ENCODE measurements around the gene ARNT2. TPM values are rescaled to one million over a fixed set of nuclear protein-coding genes. Genes with fewer than 3 reads are reported as not detected.

Gene ARNT2
- polyA plus RNA-seq, 1 of the 3 experiments (the other 2 are of a cell fraction), result 17.0 TPM

DNA sequence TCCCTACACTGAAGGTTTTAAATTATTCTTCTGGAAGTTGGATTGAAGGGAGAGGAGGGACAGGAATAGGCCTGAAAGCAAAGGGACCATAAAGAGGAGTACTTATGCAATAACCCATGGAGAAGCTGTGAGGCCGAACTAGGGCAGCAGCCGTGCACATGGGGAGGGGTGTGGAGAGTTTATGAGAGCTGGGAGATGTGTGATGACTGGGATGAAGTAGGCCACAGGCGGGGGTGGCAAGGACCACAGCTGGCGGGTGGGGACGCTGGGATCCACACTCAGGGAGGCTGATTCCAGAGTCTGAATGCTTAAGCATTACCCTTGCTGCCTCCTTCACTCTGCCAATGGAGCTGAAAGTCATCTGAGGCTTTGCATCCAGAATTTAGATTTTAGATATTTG, 123.8 kb downstream of the ARNT2 start (continued):
- TF ChIP-seq FOXM1 (IDR thresholded peaks at IDR 0.05; ENCODE audit: low read depth) (no peak), USF1 (IDR thresholded peaks at IDR 0.05; ENCODE audit: borderline replicate concordance, low read depth) (no peak), TAF1 (IDR thresholded peaks at IDR 0.05; ENCODE audit: borderline replicate concordance, low read depth, low read length) (no peak), CHD2 (IDR thresholded peaks at IDR 0.05; ENCODE audit: low read length, partially characterized antibody) (no peak)

DNA sequence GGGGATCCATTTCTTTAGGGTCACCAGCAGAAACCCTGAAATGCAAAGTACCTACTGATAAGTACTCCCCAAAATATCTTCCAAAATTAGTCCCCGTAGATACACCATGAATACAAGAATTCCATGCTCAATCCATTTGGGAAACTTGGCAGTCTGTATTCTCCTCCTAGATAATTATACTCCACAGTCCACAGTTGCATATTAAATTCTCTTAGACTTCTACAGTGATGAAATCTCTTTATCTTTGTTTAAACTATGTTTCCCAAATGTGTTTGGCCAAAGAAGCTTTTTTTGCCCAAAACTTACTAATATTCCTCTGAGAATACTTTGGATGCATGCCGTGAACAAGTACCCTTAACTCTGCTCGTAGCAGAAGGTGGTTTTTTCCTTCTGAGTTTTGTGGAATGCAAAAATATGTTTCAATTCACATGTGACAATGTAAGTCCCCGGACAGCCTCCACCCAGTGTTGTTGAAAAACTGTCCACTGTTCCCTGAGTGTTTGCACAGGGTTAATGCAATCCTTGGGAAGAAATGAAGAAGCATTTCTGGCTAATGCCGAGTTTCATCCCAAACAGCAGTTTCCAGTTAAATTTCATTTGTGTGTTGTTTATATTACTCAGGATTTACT, 126.7 kb downstream of the ARNT2 start:
- no peaks in the 10 kb centered on the region for H3K79me2 ChIP-seq (ENCODE audit: insufficient read depth)
- H3K4me3 ChIP-seq (ENCODE audit: low read depth in 2 of 2, low read length in 1 of 2), result no peak overlapping the region

More for the DNA sequence above, 126.7 kb downstream of the ARNT2 start:
- H3K27ac ChIP-seq (ENCODE audit: low read depth in 2 of 2, low read length in 1 of 2), result no peak overlapping the region
- no peaks in the 10 kb centered on the region for H3K27me3 ChIP-seq (ENCODE audit: insufficient read depth)
- no peak overlapping the region for H3K4me2 ChIP-seq
- no peaks in the 10 kb centered on the region for H3K4me1 ChIP-seq (ENCODE audit: control insufficient read depth in 1 of 2, insufficient read depth in 2 of 2, low read depth in 1 of 2, low read length in 1 of 2)
- CTCF ChIA-PET, result interaction anchor here (1.3 kb wide), 1 partner anchor 37 kb away, joined by 4 read pairs; no protein-coding TSS in a partner anchor
- H3K36me3 ChIP-seq (replicated peaks in 1 of 2; ENCODE audit: control insufficient read depth in 1 of 2, insufficient read depth in 2 of 2, low read length in 1 of 2), result peaks cover 0 to 9% of the 10 kb centered on the region in 2 experiments
- no peaks in the 10 kb centered on the region for H3K9me2 ChIP-seq
- POLR2A ChIA-PET, result no interaction called here
- no peak overlapping the region for H2AFZ ChIP-seq (ENCODE audit: low read depth)
- whole genome bisulfite sequencing (ENCODE audit: low lambda C conversion rate), result 85% methylated on average over 5 of the region's 5 CpGs
- H3F3A ChIP-seq (replicated peaks; ENCODE audit: insufficient read depth), result no peaks in the 10 kb centered on the region
- DNase-seq, result no peak
- no peaks in the 10 kb centered on the region for H4K20me1 ChIP-seq (ENCODE audit: insufficient read depth)
- no peak for TF ChIP-seq TCF12 (IDR thresholded peaks at IDR 0.05)
- no peak for TF ChIP-seq SIN3A (IDR thresholded peaks at IDR 0.05; ENCODE audit: borderline replicate concordance, low read depth, low read length)
- no peak for TF ChIP-seq MEF2A (IDR thresholded peaks at IDR 0.05; ENCODE audit: borderline replicate concordance, low read depth)
- no peak for TF ChIP-seq CTCF (IDR thresholded peaks at IDR 0.05)
- no peak for TF ChIP-seq FOXJ3 (CRISPR knock-in tag; IDR thresholded peaks at IDR 0.05)
- TF ChIP-seq, protein P1, sequence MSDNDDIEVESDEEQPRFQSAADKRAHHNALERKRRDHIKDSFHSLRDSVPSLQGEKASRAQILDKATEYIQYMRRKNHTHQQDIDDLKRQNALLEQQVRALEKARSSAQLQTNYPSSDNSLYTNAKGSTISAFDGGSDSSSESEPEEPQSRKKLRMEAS (IDR thresholded peaks at IDR 0.05; ENCODE audit: low read depth), result no peak
- no peak for TF ChIP-seq POLR2AphosphoS5 (IDR thresholded peaks at IDR 0.05; ENCODE audit: low read depth, low read length)
- H3K9ac ChIP-seq, result no peak overlapping the region
- H3K9me3 ChIP-seq, result no peaks in the 10 kb centered on the region
